SK-N-SH treated with all-trans-retinoic acid at 6 μM for 48 hours (cell line): Measurements from ENCODE around the gene NGFR.

Experiments
- ARNTL ChIP-seq: fragments of 450-650 bp; formaldehyde crosslinking; IDR thresholded peaks from 2 replicates; pipeline ENCODE4 v1.5.0; 2020; ENCODE audit warnings: low read depth, mild to moderate bottlenecking, moderate library complexity, borderline replicate concordance
- BACH2 ChIP-seq: fragments of 250-450 bp; sonication (Bioruptor Pico); IDR thresholded peaks from 2 replicates; pipeline ENCODE4 v1.9.0; 2021; ENCODE audit warnings: mild to moderate bottlenecking, borderline replicate concordance
- PATZ1 ChIP-seq: fragments of 250-450 bp; sonication (Bioruptor Pico); IDR thresholded peaks from 2 replicates; pipeline ENCODE4 v1.8.0; 2020; ENCODE audit warnings: mild to moderate bottlenecking, moderate library complexity, borderline replicate concordance
- PPARA ChIP-seq: fragments of 250-450 bp; sonication (Bioruptor Pico); IDR thresholded peaks from 2 replicates; pipeline ENCODE4 v1.5.0; 2020; ENCODE audit warnings: mild to moderate bottlenecking, borderline replicate concordance
- SNAI2 ChIP-seq: fragments of 250-450 bp; sonication (Bioruptor Pico); IDR thresholded peaks from 2 replicates; pipeline ENCODE4 v1.5.0; 2020; ENCODE audit warnings: mild to moderate bottlenecking, moderate library complexity
- TOX ChIP-seq: fragments of 250-450 bp; sonication (Bioruptor Pico); IDR thresholded peaks from 2 replicates; pipeline ENCODE4 v1.8.0; 2021; ENCODE audit warnings: mild to moderate bottlenecking, moderate library complexity, borderline replicate concordance
- TSHZ2 ChIP-seq: fragments of 250-450 bp; sonication (Bioruptor Pico); IDR thresholded peaks from 2 replicates; pipeline ENCODE4 v1.5.0; 2020; ENCODE audit warnings: mild to moderate bottlenecking, moderate library complexity
- ZC3H10 ChIP-seq: fragments of 250-450 bp; sonication (Bioruptor Pico); IDR thresholded peaks from 2 replicates; pipeline ENCODE4 v1.5.1; 2021; ENCODE audit warnings: mild to moderate bottlenecking, moderate library complexity
- ZFP3 ChIP-seq: fragments of 250-450 bp; sonication (Bioruptor Pico); IDR thresholded peaks from 2 replicates; pipeline ENCODE4 v1.5.0; 2020; ENCODE audit warnings: mild to moderate bottlenecking, moderate library complexity
- ZFP30 ChIP-seq: fragments of 450-650 bp; formaldehyde crosslinking; IDR thresholded peaks from 2 replicates; pipeline ENCODE4 v1.5.0; 2022; ENCODE audit warnings: mild to moderate bottlenecking, moderate library complexity
- ZNF8 ChIP-seq: fragments of 450-650 bp; formaldehyde crosslinking; IDR thresholded peaks from 2 replicates; pipeline ENCODE4 v1.5.0; 2020; ENCODE audit warnings: mild to moderate bottlenecking, moderate library complexity
- TF ChIP-seq, protein P1 (sequence below): fragments of 250-450 bp; sonication (Bioruptor Pico); IDR thresholded peaks from 2 replicates; pipeline ENCODE4 v1.8.0; 2021; ENCODE audit warnings: low read depth, mild to moderate bottlenecking, moderate library complexity, borderline replicate concordance

- TF ChIP-seq ZC3H10 (CRISPR knock-in tag) (no peak), ARNTL (CRISPR knock-in tag) (no peak), ZNF8 (CRISPR knock-in tag) (no peak), PATZ1 (CRISPR knock-in tag) (no peak), TOX (no peak), ZFP3 (CRISPR knock-in tag) (no peak), TSHZ2 (no peak), ZFP30 (no peak), BACH2 (no peak), SNAI2 (no peak), PPARA (CRISPR knock-in tag) (no peak)
- TF ChIP-seq, protein P1, sequence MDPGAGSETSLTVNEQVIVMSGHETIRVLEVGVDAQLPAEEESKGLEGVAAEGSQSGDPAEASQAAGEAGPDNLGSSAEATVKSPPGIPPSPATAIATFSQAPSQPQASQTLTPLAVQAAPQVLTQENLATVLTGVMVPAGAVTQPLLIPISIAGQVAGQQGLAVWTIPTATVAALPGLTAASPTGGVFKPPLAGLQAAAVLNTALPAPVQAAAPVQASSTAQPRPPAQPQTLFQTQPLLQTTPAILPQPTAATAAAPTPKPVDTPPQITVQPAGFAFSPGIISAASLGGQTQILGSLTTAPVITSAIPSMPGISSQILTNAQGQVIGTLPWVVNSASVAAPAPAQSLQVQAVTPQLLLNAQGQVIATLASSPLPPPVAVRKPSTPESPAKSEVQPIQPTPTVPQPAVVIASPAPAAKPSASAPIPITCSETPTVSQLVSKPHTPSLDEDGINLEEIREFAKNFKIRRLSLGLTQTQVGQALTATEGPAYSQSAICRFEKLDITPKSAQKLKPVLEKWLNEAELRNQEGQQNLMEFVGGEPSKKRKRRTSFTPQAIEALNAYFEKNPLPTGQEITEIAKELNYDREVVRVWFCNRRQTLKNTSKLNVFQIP (CRISPR knock-in tag), result no peak
Observed at GRCh38 chr17:49509588-49509917, 14.5 kb downstream of the NGFR start.
